GM18508 (cell line): ENCODE results near the gene PTGFR.

Source experiments
- ATAC-seq: cut with Tn5 transposase; IDR thresholded peaks from one replicate; pipeline ENCODE4 v1.9.1; 2021; ENCODE audit warnings: moderate number of reproducible peaks; ENCODE audit not compliant: insufficient read depth, unreplicated experiment

The PTGFR gene

GRCh38 chr1:78519446-78519845 lies 28.7 kb downstream of the PTGFR start:
- no peak for ATAC-seq

- ATAC-seq = no peak
Measured at GRCh38 chr1:78520216-78520615, 29.4 kb downstream of the PTGFR start.

- ATAC-seq = no peak
Measured at GRCh38 chr1:78520843-78521242, 30.1 kb downstream of the PTGFR start.

GRCh38 chr1:78522136-78522535 lies 31.4 kb downstream of the PTGFR start:
- no peak for ATAC-seq

DNA sequence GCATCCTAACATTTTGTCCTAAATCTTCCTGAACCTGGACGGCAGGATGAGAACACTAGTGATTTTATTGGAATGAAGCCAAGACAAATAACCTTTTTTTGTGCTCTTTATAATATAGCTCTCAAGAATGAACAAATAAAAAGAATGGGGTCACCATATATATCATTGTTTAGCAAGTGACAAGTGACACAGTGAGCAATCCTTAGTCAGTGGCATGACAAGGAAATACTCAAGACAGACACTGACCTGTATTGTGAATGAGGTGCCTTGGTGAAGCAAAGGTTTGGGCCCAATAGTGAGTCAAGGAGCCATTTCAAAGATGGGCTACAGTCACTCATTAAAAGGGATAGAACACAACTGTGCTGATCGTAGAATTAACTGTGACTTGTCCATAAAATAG lies 35.7 kb downstream of the PTGFR start:
- ATAC-seq = no peak

DNA sequence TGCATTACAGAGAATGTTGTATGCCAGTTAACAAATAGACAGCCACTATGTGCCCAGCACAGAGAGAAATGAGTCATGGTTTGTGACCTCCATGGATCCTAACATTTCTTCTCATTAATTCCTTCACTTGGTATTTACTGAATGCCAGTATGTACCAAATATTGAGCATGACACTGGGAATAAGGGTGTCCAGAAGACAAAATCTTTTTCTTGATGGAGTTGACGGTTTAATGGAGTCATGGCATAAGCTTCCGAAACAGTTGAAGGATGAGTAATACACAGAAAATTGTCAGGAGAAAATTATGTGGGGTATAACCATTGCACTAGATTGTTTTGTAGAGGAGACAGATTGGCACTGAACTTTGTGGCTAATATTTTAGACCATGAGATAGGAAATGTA lies 36.9 kb downstream of the PTGFR start:
- no peak for ATAC-seq

- ATAC-seq = no peak
Measured at GRCh38 chr1:78533527-78533926, 42.8 kb downstream of the PTGFR start.

DNA sequence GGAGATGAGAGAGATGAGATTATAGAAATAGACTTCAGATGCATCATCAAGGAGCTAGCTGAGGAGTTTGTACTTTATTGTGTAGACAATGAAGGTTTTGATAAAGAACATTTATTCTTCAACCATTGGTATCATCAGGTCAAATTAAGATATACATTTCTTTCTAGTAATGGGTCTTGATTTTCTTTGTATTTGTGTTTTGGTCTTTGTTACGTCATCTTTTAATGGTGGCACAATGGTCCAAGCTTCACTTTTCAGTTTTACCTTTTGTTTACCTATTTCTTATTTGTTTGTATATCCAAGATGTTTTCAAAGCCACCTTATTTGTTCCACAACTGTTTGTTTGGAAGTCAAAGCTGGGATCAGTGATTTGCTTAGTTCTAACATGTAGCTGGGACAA lies 44.5 kb downstream of the PTGFR start:
- ATAC-seq = no peak

- ATAC-seq = no peak
Measured at GRCh38 chr1:78536427-78536826, 45.7 kb downstream of the PTGFR start.

GRCh38 chr1:78540048-78540447 lies 49.3 kb downstream of the PTGFR start:
- no peak for ATAC-seq

- no peak for ATAC-seq
Measured at GRCh38 chr1:78541479-78541878, 50.7 kb downstream of the PTGFR start.

DNA sequence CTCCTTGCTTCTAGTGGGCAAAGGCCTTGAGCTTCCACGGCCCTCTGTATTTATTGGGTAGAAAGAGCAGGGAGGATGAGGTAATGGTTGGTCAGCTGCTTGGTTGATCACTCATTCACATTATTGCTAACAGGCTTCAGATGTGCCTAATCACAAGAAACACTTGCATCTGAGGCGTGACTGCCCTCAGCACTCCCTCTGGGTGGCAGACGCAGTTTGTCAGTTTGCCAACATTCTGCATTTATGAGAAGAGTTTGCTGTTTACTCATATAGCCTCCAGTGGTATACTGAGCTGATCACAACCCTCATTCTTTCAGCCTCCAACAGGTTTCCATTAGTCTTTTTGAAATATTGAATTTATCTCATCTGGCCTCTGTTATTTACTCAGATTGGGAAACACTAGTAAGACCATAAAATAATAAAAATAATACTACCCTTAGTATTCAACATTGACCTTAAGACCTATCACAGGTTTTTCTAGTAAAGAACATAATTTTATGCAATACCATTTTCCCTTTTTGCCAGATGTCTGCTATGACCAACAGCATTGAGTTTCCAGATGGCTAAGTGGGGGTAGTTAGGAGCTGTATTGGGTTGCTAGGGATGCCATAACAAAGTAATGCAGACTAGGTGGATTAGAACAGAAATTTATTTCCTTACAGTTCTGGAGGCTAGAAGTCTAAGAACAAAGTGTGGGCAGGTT lies 53.3 kb downstream of the PTGFR start:
- ATAC-seq = no peak

DNA sequence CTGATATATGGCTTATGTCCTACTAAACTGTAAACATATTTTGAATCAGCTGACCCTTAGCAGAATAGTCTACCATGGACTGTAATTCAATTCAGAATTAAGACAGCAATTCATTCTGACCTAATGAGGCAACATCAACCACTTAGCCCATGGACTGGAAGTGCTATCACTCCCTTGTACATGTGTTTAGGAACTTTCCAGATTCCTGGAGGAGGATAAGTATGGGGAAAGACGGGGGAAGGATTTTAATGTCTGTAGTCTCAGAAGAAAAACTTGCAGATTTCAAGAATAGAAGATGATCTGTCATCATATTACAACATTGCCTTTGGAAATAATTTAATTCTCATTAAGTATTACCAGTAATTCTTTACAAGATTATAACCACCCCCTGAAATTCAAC lies 56.3 kb downstream of the PTGFR start:
- ATAC-seq = no peak

DNA sequence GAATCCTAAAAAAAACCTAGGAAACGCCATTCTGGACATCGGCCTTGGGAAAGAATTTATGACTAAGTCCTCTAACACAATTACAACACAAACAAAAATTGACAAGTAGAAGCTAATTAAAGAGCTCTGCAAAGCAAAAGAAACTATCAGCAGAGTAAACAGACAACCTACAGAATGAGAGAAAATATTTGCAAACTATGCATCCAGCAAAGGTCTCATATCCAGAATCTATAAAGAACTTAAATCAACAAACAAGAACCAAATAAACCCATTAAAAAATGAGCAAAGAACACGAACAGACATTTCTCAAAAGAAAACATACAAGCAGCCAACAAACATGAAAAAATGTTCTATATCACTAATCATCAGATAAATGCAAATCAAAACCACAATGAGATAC lies 58.6 kb downstream of the PTGFR start:
- no peak for ATAC-seq

DNA sequence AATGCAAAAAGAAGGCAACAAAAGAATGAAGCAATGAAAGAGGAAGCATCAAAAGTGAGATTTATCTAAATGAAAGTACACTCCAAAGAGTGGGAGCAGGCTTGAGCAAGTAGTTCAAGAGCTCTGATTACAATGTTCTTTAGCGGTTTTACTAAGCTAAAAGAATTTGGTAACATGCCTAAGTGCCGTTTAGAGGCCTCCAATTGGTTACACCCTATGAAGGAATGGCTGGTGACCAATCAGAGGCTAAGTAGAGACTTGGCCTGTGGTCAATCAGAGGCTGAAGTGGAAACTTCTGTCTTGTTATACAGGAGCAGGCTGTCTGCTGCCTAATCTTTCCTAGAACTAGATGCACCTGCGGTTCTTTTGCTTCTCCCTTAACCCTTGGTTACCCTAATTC lies 59.1 kb downstream of the PTGFR start:
- no peak for ATAC-seq

- no peak for ATAC-seq
Measured at GRCh38 chr1:78553859-78554258, 63.1 kb downstream of the PTGFR start.

- ATAC-seq = no peak
Measured at GRCh38 chr1:78554840-78555239, 64.1 kb downstream of the PTGFR start.

GRCh38 chr1:78559680-78560079 lies 68.9 kb downstream of the PTGFR start:
- no peak for ATAC-seq

DNA sequence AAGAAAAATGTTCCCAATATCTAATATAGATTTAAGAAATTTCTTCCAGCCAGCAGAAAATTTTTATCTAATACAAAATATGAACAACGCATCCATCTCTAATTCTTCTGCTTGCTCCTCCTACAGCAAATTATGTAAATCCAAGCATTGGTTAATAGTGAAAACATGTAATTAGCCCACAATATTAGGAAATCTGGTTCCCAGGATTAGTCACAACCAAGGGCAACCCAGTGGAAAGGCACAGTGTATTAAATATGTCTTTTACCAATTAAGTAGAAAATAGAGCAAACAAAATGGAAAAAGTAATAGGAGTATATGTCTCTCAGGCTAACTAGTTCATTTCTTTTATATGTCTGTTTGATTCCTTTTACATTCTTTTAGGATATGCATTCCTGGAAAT lies 70.0 kb downstream of the PTGFR start:
- no peak for ATAC-seq

DNA sequence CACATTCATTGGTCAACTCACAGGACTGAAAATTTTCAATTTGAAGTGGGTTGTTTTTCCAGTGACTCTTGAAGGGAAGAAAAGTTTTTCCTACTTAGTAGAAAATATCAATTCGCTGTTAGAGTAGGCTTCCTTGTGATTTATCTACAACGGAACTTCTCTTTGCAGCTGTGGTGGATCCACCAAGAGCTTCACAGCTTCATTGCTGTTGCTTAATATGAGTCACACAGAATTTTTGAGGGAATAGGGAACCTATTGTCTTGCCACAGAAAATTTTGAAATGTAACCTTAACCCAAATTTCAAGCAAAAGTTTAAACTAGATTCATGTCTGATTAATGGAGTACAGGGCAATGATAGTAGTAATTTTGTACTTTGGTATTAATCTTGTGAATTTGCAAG lies 71.1 kb downstream of the PTGFR start:
- ATAC-seq = no peak

GRCh38 chr1:78565393-78565792 lies 74.6 kb downstream of the PTGFR start:
- ATAC-seq = no peak

- ATAC-seq = no peak
Measured at GRCh38 chr1:78570539-78570938, 79.8 kb downstream of the PTGFR start.
